VCaP (cell line): ENCODE data around the gene FABP3.
A peak's percentile ranks its signal among the peaks of the same experiment; 100 is the strongest.

ENCODE experiments used
- H3K27ac ChIP-seq: fragments of 450-650 bp; 2 replicates; pipeline ENCODE4 v1.5.1; 2017
- TF ChIP-seq, protein P1 (sequence below): fragments of 450-650 bp; conservative IDR thresholded peaks from 2 replicates; pipeline ENCODE4 v1.5.1; 2017; ENCODE audit warnings: mild to moderate bottlenecking, moderate library complexity

The FABP3 gene

DNA sequence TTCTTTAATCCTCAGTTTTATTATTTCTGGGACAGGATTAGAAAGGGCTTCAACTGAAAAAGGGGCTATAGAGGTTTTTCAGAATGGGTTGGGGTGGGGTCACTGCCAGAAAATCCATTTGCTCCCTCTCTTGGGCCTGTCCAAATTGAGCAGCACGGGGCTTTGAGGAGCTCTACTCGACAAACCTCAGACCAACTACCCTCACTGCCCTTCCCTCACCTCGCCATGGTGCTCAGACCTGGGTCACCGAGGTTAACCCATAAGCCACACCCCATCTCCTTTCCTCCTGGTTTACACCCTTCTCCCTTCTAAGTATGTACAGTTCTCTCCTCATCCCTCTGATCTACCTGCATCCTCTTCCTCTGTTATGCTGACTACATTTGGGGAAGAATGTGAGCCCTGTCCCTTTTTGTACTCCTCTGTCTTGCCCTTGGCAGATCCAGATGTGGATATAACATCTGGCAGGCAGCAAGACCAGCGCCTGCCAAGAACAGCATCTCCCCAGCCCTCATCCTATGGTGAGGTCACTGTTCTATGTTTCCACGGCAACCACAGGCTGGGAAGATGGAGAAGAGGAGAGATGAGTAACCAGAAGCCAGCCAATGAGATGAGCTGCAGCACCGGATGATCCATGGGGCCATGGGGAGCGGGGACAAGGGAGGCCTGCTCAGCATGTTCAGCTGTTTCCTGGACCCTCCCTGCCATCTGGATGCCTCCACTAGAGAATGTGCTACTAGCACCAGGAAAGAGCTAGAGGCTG, 3.7 kb upstream of the FABP3 start:
- TF ChIP-seq, protein P1, sequence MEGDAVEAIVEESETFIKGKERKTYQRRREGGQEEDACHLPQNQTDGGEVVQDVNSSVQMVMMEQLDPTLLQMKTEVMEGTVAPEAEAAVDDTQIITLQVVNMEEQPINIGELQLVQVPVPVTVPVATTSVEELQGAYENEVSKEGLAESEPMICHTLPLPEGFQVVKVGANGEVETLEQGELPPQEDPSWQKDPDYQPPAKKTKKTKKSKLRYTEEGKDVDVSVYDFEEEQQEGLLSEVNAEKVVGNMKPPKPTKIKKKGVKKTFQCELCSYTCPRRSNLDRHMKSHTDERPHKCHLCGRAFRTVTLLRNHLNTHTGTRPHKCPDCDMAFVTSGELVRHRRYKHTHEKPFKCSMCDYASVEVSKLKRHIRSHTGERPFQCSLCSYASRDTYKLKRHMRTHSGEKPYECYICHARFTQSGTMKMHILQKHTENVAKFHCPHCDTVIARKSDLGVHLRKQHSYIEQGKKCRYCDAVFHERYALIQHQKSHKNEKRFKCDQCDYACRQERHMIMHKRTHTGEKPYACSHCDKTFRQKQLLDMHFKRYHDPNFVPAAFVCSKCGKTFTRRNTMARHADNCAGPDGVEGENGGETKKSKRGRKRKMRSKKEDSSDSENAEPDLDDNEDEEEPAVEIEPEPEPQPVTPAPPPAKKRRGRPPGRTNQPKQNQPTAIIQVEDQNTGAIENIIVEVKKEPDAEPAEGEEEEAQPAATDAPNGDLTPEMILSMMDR, result no peak
- H3K27ac ChIP-seq, result no peak overlapping the region

DNA sequence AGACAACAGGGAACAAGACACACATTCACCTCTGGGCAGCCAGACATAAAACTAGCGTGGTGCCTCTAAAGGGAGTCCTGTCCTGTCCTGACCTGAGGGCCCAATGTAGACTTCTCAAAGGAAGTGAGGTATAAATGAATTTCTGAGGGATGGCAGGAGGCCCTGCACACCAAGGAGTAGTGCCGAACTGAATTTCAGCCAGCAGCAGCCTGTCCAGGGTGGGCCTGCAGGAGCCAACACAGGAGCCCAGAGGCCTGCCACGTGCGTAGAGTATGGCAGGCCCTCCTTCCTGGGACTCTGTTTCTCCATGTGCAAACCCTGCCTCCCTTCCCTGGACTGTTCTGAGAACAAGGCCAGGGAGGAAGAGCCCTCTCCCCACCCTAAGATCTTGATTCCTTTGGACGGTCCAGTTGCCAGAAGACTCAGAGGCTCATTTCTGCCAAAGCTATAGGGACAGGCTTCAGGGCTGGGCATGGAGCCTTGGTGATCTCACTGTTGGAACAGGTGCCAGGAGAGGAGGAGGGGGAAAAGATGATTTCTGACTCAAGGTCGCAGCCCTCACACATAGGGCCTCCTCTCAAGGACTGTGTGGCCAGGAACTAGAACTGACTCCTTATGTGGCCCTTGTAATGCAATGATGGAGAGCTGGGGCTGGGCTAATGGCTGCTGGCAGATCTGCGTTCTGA, 1.8 kb upstream of the FABP3 start:
- H3K27ac ChIP-seq, result no peak overlapping the region
- TF ChIP-seq, protein P1, result no peak

DNA sequence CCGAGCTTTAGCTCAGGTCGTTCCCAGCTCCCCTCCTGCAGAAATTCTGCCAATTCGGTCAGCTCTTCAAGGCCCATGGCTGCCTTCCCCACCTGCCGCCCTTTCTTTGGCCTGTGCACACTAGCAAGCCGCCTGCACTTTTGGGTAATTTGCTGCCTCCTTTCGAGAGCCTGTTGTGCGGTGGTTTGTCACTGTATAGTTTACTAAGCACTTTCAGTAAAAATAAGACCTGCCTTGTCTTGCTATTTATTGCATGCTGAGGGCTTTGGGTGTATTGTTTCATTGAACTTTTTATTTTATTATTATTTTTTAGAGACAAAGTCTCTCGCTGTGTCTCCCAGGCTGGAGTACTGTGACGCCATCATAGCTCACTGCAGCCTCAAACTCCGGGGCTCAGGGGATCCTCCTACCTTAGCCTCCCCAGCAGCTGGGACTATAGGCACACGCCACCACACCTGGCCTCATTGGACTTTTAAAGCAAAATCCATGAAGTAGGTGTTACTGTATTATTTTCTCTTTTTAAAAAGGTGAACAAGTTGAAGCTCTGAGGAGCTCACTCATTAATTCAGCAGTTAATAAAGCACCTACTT, 1.1 kb upstream of the FABP3 start:
- TF ChIP-seq, protein P1, result no peak
- H3K27ac ChIP-seq, result peak overlapping the region; percentile 36; the same call in 1 of the 2 replicates

DNA sequence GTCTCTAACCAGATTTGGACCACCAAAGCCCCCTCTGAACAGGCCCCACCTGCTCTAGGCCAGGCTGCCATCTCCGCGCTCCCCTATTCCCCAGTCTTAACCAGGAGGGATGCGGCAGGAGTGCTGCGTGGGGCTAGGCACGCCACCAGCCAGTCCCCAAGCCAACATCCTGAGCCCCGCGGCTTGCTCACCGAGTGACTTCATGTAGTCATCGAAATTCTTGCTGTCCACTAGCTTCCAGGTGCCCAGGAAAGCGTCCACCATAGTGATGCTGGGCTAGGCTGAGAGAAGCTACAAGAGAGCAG, 173 bp downstream of the FABP3 start:
- H3K27ac ChIP-seq, result no peak overlapping the region; the same call in 1 of the 2 replicates

DNA sequence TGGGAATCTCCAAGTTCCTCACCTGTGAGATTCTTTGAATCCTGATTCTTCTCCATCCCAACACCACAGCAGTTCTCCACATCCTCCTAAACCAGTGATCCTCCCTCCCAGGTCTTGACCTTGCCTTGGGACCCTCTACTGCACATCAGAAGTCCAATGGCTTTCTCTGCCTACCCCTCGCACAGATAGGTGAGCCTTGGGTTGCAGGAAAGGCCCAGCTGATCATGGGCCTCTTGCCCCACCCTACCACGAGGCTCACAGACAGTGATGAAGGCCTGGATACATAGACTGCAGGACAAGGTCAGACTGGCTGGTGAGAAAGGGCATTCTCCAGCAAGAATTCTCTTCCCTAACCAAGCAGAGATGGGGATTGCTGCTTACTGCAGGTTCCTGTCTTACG, 825 bp downstream of the FABP3 start:
- H3K27ac ChIP-seq, result no peak overlapping the region
- TF ChIP-seq, protein P1, result no peak

More for the DNA sequence above, 173 bp downstream of the FABP3 start:
- TF ChIP-seq, protein P1, result no peak

DNA sequence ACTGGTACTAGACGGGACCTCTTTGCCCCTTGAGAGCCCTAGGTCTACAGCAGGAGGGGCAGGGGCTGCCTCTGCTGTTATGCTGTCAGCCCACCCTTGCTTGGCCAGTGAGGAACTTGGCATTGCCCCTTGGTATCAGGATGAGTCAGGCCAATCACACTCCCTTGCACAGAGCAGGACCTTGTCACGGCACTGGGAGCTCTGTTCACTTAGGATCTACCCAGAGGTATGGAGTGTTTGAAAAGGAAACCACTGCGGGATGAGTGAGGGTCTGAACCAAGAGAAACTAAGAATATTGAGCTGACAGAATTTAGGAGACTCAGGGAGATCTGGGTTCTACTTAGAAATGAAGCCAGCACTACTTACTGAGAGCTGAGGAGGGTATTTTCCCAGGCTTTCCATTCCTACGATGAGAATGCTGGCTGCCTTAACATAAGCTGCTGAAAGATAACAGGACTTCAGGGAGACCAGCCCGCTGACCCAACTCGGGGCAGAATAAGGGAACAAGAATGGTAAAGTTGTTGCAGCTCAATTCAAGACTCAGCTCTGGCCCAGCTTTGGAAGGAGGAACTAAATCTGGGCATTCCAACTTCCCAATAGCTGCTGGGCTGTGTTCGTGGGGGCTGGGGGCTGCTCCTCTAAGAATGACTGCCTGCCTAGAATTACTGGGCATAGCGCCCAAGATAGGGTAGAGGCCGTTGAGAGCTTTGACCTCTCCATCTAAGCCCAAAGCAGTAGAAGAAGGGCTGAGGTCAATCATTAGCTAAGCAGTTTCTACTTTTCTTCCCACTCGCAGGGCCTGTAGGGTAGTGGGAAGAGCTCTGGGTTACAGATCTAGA, 1.5 kb downstream of the FABP3 start:
- H3K27ac ChIP-seq, result no peak overlapping the region
- TF ChIP-seq, protein P1, result no peak

DNA sequence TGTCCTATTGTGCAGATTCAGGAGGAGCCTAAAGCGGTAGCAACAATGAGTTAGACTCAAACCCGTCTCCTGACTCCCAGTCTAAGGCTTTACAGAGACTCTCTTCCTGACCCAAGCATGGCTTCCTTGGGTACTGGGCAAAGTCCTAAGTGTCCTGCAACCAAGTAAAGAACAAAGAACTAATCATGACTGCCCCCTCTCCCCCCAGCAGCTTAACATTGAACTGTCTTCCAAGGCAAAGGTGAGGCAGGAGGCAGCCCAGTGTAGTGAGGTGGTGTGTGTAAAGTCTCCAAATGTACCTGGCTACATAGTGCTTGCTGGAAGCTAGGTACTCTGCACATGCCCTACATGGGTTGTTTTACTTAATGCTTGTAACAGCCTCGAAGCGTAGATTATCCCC, 2.3 kb downstream of the FABP3 start:
- TF ChIP-seq, protein P1, result no peak
- no peak overlapping the region for H3K27ac ChIP-seq
